ENCODE data around the gene ITSN1.

Gene ITSN1

DNA sequence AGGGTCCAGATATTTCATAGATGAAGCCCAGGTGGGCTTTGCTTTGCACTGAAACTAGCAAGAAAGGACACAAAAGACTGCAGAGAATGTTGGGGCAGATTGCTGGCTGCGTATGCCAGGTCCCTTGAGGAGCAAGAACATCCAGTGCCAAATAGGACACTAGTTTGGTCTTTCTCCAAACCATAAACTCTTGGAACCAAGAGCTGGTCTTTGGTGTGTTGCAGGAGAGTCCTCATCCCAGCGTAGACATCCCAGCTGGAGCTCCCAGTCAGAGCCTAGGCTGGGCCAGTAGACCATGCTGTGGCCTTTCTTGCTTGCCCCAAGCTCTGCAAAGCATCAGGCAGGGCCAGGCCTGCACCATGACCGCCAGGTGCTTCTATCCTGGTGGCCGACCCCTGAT, 185.8 kb downstream of the ITSN1 start:
- no peak overlapping the region for H3K27ac ChIP-seq (ENCODE audit: insufficient read depth, low read length, poor library complexity, severe bottlenecking)
- no peaks in the 10 kb centered on the region for H3K4me1 ChIP-seq (ENCODE audit: control insufficient read depth, insufficient read depth, low read length, poor library complexity, severe bottlenecking)
- no peak overlapping the region for H3K4me3 ChIP-seq (ENCODE audit: insufficient read depth, low read depth, low read length, poor library complexity, severe bottlenecking)
- no peaks in the 10 kb centered on the region for H3K27me3 ChIP-seq (replicated peaks; ENCODE audit: control insufficient read depth, insufficient read depth, low read length, poor library complexity, severe bottlenecking)
- no peak for DNase-seq
- H3K36me3 ChIP-seq (ENCODE audit: control insufficient read depth, insufficient read depth, low read length) = no peaks in the 10 kb centered on the region
- no peaks in the 10 kb centered on the region for H3K9me3 ChIP-seq (ENCODE audit: control insufficient read depth, low read length)

DNA sequence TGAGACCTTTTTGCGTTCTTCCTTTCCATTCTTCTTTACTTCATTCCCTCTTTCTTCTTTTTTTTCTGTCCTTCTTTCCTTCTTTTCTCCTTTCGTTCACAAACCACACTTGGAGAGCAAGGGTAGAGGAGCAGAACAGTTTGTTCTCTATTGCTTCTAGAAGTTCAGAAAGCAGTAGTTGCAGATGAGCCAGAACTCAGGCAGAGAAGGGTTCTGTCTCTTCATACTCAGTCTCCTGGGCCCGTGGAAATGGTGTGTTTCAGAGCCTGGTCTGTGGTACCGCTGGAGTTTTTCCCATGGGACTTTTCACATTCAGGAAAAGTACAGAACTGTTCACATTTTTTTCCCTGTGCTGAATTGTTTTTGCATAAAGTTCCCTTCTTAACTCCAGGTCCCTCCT, 186.3 kb downstream of the ITSN1 start:
- H3K27me3 ChIP-seq (replicated peaks; ENCODE audit: control insufficient read depth, insufficient read depth, low read length, poor library complexity, severe bottlenecking) = no peaks in the 10 kb centered on the region
- DNase-seq = no peak
- no peaks in the 10 kb centered on the region for H3K4me1 ChIP-seq (ENCODE audit: control insufficient read depth, insufficient read depth, low read length, poor library complexity, severe bottlenecking)
- H3K36me3 ChIP-seq (ENCODE audit: control insufficient read depth, insufficient read depth, low read length) = no peaks in the 10 kb centered on the region
- no peak overlapping the region for H3K4me3 ChIP-seq (ENCODE audit: insufficient read depth, low read depth, low read length, poor library complexity, severe bottlenecking)
- no peaks in the 10 kb centered on the region for H3K9me3 ChIP-seq (ENCODE audit: control insufficient read depth, low read length)
- no peak overlapping the region for H3K27ac ChIP-seq (ENCODE audit: insufficient read depth, low read length, poor library complexity, severe bottlenecking)

DNA sequence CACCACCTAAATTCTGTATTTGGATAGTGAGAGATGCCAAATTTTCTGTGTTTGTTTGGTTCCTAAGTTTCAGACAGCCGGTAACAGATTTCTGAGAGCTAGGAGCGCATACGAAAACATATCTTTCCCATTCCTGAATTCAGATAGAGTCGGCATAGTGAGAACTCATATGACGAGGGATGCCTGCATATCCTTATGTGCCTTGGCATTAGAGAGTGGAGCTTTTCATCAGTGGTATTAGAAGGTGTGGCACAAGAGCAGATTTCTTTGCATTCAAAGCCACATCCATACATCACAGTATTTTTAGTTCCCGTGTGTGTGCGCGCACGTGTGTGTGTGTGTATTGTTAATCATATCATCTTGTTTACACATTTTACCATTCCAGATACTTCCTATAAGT, 187.5 kb downstream of the ITSN1 start:
- no peak overlapping the region for H3K27ac ChIP-seq (ENCODE audit: insufficient read depth, low read length, poor library complexity, severe bottlenecking)
- H3K4me3 ChIP-seq (ENCODE audit: insufficient read depth, low read depth, low read length, poor library complexity, severe bottlenecking) = no peak overlapping the region
- no peaks in the 10 kb centered on the region for H3K4me1 ChIP-seq (ENCODE audit: control insufficient read depth, insufficient read depth, low read length, poor library complexity, severe bottlenecking)
- H3K36me3 ChIP-seq (ENCODE audit: control insufficient read depth, insufficient read depth, low read length) = no peaks in the 10 kb centered on the region
- DNase-seq = no peak
- H3K9me3 ChIP-seq (ENCODE audit: control insufficient read depth, low read length) = no peaks in the 10 kb centered on the region
- H3K27me3 ChIP-seq (replicated peaks; ENCODE audit: control insufficient read depth, insufficient read depth, low read length, poor library complexity, severe bottlenecking) = no peaks in the 10 kb centered on the region

- Histone ChIP-seq H3K4me3 (ENCODE audit: insufficient read depth, low read depth, low read length, poor library complexity, severe bottlenecking) (no peak overlapping the region), H3K36me3 (ENCODE audit: control insufficient read depth, insufficient read depth, low read length) (no peaks in the 10 kb centered on the region), H3K27ac (ENCODE audit: insufficient read depth, low read length, poor library complexity, severe bottlenecking) (no peak overlapping the region), H3K27me3 (replicated peaks; ENCODE audit: control insufficient read depth, insufficient read depth, low read length, poor library complexity, severe bottlenecking) (no peaks in the 10 kb centered on the region), H3K9me3 (ENCODE audit: control insufficient read depth, low read length) (no peaks in the 10 kb centered on the region), H3K4me1 (ENCODE audit: control insufficient read depth, insufficient read depth, low read length, poor library complexity, severe bottlenecking) (no peaks in the 10 kb centered on the region)
- DNase-seq = no peak
These were observed 189.8 kb downstream of the ITSN1 start for GRCh38 chr21:33831962-33832659.

DNA sequence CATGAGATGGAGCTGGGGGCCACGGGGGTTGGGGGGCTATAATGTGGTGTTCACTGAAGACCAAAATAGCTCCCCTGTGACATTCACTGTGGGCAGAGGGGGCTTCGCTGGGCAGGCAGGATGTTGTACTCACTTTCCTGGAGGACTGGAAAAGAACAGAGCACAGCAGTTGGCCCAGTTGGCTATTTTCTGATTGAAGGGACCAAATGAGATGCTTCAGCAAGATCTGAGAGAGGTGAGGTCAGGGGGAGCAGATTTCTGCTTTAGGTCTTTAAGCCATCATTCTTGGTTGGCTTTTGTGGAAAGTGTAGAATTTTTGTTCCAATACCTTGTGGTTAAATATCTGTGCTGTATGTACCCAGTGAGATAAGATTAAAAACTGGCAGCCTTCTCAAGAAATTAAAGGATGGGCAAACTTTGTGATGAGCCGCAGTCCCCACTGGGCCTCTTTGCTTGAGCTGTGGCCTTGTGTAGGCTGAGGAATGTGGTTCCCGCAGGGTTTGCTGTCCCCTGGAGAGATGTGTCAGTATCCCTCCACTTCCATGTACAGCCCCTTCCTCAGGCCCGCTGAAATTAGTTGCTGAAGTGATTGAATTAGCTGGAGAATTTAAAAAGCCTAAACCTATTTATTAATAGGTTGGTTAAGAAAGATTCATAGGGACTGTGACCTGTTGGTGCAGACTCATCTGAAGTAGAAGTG, 192.7 kb downstream of the ITSN1 start:
- Histone ChIP-seq H3K4me1 (ENCODE audit: control insufficient read depth, insufficient read depth, low read length, poor library complexity, severe bottlenecking) (no peaks in the 10 kb centered on the region), H3K27me3 (replicated peaks; ENCODE audit: control insufficient read depth, insufficient read depth, low read length, poor library complexity, severe bottlenecking) (no peaks in the 10 kb centered on the region), H3K9me3 (ENCODE audit: control insufficient read depth, low read length) (no peaks in the 10 kb centered on the region), H3K27ac (ENCODE audit: insufficient read depth, low read length, poor library complexity, severe bottlenecking) (no peak overlapping the region), H3K4me3 (ENCODE audit: insufficient read depth, low read depth, low read length, poor library complexity, severe bottlenecking) (no peak overlapping the region), H3K36me3 (ENCODE audit: control insufficient read depth, insufficient read depth, low read length) (no peaks in the 10 kb centered on the region)
- no peak for DNase-seq

- DNase-seq = no peak
- H3K27ac ChIP-seq (ENCODE audit: insufficient read depth, low read length, poor library complexity, severe bottlenecking) = no peak overlapping the region
- no peaks in the 10 kb centered on the region for H3K36me3 ChIP-seq (ENCODE audit: control insufficient read depth, insufficient read depth, low read length)
- no peak overlapping the region for H3K4me3 ChIP-seq (ENCODE audit: insufficient read depth, low read depth, low read length, poor library complexity, severe bottlenecking)
- H3K9me3 ChIP-seq (ENCODE audit: control insufficient read depth, low read length) = no peaks in the 10 kb centered on the region
- H3K4me1 ChIP-seq (ENCODE audit: control insufficient read depth, insufficient read depth, low read length, poor library complexity, severe bottlenecking) = no peaks in the 10 kb centered on the region
- H3K27me3 ChIP-seq (replicated peaks; ENCODE audit: control insufficient read depth, insufficient read depth, low read length, poor library complexity, severe bottlenecking) = no peaks in the 10 kb centered on the region
These were observed 193.6 kb downstream of the ITSN1 start for GRCh38 chr21:33835920-33836319.

DNA sequence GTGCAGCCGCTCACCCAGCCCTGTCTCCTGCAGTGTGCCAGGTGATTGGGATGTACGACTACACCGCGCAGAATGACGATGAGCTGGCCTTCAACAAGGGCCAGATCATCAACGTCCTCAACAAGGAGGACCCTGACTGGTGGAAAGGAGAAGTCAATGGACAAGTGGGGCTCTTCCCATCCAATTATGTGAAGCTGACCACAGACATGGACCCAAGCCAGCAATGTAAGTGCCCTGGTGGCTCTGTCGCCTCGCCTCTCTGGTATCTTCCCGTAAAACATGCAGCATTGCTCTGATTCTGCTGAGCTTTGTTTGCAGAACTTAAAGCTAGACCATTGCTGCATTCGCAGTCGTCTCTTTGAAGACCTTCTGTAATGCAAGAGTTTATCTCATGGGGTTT, 194.1 kb downstream of the ITSN1 start:
- Histone ChIP-seq H3K36me3 (ENCODE audit: control insufficient read depth, insufficient read depth, low read length) (no peaks in the 10 kb centered on the region), H3K27ac (ENCODE audit: insufficient read depth, low read length, poor library complexity, severe bottlenecking) (no peak overlapping the region), H3K4me1 (ENCODE audit: control insufficient read depth, insufficient read depth, low read length, poor library complexity, severe bottlenecking) (no peaks in the 10 kb centered on the region), H3K4me3 (ENCODE audit: insufficient read depth, low read depth, low read length, poor library complexity, severe bottlenecking) (no peak overlapping the region), H3K9me3 (ENCODE audit: control insufficient read depth, low read length) (no peaks in the 10 kb centered on the region), H3K27me3 (replicated peaks; ENCODE audit: control insufficient read depth, insufficient read depth, low read length, poor library complexity, severe bottlenecking) (no peaks in the 10 kb centered on the region)
- DNase-seq = no peak

GRCh38 chr21:33839167-33839716, 196.9 kb downstream of the ITSN1 start:
- Histone ChIP-seq H3K27me3 (replicated peaks; ENCODE audit: control insufficient read depth, insufficient read depth, low read length, poor library complexity, severe bottlenecking) (no peaks in the 10 kb centered on the region), H3K36me3 (ENCODE audit: control insufficient read depth, insufficient read depth, low read length) (no peaks in the 10 kb centered on the region), H3K9me3 (ENCODE audit: control insufficient read depth, low read length) (no peaks in the 10 kb centered on the region), H3K4me3 (ENCODE audit: insufficient read depth, low read depth, low read length, poor library complexity, severe bottlenecking) (no peak overlapping the region), H3K27ac (ENCODE audit: insufficient read depth, low read length, poor library complexity, severe bottlenecking) (no peak overlapping the region), H3K4me1 (ENCODE audit: control insufficient read depth, insufficient read depth, low read length, poor library complexity, severe bottlenecking) (no peaks in the 10 kb centered on the region)
- no peak for DNase-seq

DNA sequence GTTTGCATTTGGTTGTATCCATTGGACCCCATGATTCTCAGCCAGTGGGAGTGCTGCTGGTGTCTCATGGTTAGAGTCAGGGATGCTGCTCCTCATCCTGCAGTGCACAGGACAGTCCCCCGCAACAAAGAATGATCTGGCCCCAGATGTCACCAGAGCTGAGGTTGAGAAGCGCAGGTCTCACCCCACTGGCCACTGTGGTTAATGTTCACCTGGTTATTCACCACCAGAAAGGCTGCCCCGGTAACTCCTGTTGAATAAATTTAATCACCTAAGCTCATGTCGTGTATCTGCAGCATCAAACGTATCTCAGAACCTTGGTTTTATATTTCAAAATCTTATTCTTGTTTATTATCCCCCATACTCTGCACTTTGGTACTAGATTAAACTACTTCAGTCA, 197.5 kb downstream of the ITSN1 start:
- Histone ChIP-seq H3K9me3 (ENCODE audit: control insufficient read depth, low read length) (no peaks in the 10 kb centered on the region), H3K27me3 (replicated peaks; ENCODE audit: control insufficient read depth, insufficient read depth, low read length, poor library complexity, severe bottlenecking) (no peaks in the 10 kb centered on the region), H3K4me1 (ENCODE audit: control insufficient read depth, insufficient read depth, low read length, poor library complexity, severe bottlenecking) (no peaks in the 10 kb centered on the region), H3K27ac (ENCODE audit: insufficient read depth, low read length, poor library complexity, severe bottlenecking) (no peak overlapping the region), H3K4me3 (ENCODE audit: insufficient read depth, low read depth, low read length, poor library complexity, severe bottlenecking) (no peak overlapping the region), H3K36me3 (ENCODE audit: control insufficient read depth, insufficient read depth, low read length) (no peaks in the 10 kb centered on the region)
- no peak for DNase-seq

DNA sequence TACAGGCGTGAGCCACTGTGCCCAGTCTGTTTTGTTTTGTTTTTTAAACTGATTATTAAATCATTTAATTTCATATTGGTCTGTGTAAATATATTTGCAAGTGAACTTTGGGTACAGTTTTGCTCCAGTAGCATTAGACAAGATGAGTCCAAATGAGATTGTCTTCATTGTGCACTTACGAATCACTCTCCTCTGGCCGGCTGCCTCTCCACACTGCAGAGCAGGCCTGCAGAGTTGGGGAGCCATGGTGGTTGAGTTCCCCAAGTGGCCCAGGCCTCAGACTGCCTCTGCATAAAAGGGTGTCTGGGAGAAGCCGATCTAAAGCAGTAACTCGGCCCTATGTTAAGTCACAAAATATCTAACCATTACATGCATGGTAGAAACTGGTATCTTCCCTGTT, 198.5 kb downstream of the ITSN1 start:
- Histone ChIP-seq H3K9me3 (ENCODE audit: control insufficient read depth, low read length) (no peaks in the 10 kb centered on the region), H3K4me1 (ENCODE audit: control insufficient read depth, insufficient read depth, low read length, poor library complexity, severe bottlenecking) (no peaks in the 10 kb centered on the region), H3K4me3 (ENCODE audit: insufficient read depth, low read depth, low read length, poor library complexity, severe bottlenecking) (no peak overlapping the region), H3K36me3 (ENCODE audit: control insufficient read depth, insufficient read depth, low read length) (no peaks in the 10 kb centered on the region), H3K27me3 (replicated peaks; ENCODE audit: control insufficient read depth, insufficient read depth, low read length, poor library complexity, severe bottlenecking) (no peaks in the 10 kb centered on the region), H3K27ac (ENCODE audit: insufficient read depth, low read length, poor library complexity, severe bottlenecking) (no peak overlapping the region)
- no peak for DNase-seq
